Stimulated activated naive CD4-positive, alpha-beta T cell (primary cell): ENCODE data around the gene ATXN7L1.
"Not testable (repeated sequence)": the region's sequence is repeated elsewhere in the genome, so short reads cannot be mapped to it uniquely, and the experiment has no call there.

Experiments
- DNase-seq, 6 experiments: peaks; one replicate each; lab custom pipeline; 2025; lab: John Stamatoyannopoulos, UW

ATXN7L1 gene

DNA sequence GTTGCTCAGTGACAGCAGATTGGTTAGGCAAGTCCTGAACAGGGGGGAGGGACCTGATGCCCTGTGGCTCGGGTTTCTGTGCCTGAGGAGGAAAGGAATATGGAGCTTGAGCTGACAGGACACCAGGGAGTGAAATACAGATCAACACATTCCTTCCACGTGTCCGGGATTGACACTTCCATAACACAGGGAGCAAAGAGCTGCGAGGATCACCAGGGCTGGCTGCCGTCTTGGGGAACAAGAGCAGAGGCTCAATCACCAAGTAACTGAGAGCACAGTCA is 258.4 kb downstream of the ATXN7L1 start:
- DNase-seq = no peak

DNA sequence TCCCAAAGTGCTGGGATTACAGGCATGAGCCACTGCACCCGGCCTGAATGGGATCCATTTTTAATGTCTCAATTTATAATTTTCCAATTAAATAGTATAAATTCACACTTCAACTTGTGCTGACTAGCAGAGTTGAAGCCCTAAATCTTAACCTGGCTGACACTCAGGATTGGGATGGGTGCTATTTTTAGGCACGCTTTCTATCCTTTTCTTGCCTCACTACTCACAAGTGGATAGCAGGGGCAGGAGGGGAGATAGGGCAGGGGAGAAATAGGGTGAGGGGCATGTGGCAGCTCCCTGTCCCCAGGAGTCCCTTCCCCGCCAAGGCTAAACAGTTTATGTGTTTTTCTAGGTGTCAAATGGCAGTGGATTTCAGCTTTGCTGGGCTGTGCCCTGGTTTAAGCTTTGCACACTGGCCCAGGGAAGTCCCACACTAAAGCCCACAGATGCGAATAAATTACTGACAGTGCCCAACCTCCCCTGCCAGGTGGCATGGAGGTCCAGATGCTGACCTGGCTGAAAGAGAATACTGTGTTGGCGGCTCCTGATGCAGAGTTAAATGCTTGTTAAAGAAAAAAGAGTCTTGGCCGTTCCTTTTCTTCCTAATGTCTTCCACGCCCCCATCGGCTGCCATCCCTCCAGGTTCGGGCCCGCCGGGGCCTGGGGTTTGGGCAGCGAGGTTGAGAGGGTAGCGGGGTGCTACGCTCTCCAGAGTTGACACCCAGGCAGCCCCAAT is 259.0 kb downstream of the ATXN7L1 start:
- DNase-seq = no peak

DNA sequence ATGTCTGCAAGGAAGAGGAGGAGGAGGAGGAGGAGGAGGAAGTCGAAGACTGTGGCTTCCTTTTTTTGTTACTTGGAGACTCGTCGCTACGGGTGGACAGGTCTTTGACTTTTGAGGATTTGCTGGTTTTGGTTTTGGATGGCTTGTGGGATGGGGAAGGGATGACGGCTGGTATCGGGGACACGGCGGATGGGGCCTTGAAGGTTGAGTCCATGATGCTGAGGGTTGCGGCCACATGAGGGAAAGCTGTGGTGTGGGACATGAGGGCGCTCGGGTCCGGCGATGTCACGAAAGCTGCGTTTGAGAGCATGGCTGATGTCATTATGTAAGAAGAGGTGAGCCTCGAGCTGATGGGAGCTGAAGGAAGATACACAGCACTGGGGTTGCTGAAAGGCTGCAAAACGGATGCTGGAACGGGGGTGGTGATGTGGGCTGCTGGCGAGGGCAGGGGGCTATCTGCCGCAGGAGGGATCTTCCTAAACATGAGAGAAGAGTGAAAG is 262.0 kb downstream of the ATXN7L1 start:
- DNase-seq = no peak

DNA sequence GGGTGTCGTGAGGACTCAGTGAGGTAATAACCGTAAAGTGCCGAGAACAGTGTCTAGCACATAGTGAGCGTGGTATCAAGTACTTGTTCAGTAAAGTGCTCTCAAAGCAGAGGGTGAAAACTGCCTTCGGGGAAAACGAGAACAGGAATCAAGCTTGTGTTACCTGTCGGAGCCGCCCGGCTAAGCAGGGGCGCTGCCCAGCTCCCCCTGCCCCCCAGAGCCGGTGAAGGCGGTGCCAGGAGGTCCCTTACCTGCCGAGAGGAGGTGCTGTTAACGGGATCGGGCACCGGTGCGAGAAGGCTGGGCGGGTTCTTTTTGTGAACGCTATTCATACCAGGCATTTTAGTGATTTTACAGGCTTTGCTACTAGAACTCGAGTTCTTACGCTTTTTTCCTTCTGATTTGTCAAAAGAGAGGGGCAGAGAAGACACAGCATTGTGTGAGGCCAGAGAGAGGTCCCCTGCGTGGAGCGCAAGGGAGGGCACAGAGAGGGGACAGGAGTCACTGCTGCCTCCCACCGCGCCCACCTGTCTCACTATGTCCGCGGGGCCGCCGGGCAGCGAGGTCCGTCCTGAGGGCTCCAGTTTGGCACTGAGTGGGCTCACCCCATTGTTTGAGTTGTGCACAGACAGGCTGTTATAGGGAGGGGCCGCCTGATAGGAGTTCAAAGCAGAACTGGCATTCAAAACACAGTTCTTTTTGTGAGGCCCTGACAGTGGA is 262.6 kb downstream of the ATXN7L1 start:
- DNase-seq = no peak

DNA sequence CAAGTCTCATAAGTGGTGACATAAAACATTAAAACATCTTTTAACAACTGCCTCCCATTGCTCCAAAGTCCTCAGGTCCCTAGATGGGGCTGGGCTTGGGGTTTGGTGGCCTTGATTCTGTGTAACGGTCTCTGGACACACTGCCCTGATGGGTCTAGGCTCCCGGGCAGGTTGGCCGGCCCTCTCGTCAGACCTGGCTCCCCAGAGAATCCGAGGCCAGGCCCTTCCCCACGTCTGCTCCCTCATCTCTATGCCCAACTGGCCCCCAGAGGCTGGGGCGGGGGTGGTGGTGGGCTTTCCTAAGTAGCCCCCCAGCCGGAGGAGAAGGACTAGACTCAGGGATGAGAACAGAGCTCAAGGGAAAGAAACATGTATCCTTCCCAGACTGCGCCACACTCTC is 263.6 kb downstream of the ATXN7L1 start:
- DNase-seq = no peak

DNA sequence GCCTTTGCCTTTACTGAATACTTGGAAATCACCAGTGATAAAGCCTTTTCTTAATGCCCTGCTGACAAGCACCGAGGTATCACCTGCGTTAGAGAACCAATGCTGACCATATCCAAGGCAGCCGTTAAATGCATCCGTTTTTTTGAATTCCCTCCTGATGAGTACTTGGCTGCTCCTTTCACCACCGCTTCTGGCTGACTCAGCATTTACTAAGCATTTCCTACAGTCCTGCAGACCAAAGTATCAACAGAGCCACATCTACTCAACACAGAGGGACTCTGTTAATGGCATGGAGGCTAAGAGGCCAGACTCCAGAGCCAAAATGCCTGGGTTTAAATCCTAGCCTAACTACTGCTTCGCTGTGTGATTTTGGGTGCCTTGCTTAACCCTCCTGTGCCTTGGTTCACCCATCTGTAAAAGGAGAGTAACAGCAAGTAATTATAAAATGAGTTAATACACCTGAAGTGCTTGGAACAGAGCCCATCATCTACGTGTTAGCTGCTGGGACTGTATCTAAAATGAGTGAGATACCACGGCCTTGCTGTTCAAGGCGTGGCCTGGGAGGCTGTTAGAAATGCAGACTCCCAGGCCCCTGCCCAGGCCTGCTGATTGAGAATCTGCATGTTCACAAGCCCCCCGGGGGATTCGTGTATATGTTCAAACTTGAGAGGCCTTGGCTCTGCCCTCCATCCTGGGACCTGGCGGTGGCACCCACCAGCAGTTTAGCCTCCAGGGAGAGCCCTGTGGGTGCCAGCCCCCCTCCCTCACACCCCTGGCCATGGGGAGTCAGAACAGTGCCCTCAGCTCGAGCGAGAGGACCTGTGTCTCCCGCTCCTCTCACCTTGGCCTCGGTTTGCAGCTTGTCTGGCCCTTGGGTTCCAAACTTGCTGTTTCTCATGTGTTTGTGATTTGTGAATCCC is 264.3 kb downstream of the ATXN7L1 start:
- DNase-seq = no peak

DNA sequence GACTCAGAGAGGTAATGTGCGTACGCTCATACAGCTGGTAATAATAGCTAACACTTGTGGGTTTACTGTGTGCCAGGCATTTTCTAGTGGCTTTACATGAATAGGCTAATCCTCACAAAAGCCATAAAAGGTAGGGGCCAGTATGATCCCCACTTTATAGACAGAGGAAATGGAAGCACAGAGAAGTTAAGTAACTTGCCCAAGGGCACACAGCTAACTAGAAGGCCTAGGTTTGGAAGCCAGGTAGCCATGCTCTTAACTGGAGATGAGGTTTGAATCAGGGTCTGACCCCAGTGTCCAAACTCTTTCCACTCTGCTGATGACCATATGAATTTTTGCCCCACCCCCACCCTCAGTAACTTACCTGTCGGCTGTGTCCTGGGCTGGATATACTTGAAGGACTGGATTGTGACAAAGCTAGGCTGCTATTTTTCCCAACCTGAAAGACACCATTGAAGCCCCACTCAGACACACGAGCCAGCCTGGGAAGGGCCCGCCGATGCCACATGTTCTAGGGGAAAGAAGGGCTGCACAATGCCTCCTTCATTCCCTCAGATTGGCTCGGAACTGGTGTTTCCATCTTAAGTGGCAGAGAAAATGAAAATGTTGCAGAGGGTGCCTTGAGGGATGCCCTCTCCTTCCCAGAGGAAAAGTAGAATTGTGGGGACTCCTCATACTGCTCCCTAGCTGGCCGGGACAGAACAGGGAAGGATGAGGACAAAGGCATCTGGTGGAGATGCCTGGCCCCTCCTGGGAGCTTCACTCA is 266.1 kb downstream of the ATXN7L1 start:
- no peak for DNase-seq

DNA sequence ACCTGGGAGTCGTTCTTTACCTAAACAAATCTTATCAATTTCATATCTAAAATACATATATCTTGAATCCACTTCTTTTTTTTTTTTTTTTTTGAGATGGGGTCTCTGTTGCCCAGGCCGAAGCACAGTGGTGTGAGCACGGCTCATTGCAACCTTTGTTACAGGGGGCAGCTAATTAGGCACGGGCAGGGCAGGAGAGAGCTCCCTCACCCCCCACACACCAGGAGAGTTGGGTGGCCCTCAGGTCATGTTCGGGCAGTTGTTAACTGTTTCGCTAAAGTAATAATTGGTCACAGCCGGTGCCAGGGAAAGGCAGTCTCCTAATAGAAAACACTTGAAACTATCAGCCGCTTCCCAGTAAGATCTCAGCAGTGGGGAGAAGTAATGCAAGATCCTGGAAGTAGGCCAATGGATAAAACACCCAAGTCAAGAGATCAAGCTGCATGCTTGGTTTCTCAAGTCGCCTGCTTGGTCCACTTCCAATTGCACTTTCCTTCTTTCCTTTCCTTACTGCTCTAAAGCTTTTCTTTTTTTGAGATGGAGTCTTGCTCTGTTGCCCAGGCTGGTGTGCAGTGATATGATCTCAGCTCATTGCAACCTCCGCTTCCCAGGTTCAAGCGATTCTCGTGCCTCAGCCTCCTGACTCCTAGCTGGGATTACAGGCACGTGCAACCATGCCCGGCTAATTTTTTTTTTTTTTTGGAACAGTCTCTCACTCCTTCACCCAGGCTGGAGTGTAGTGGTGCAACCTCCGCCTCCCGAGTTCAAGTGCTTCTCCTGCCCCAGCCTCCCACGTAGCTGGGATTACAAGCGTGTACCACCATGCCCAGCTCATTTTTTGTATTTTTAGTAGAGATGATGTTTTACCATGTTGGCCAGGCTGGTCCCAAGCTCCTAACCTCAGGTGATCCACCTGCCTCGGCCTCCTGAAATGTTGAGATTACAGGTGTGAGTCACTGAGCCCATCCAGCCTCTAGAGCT is 273.8 kb downstream of the ATXN7L1 start:
- DNase-seq = no peak

DNA sequence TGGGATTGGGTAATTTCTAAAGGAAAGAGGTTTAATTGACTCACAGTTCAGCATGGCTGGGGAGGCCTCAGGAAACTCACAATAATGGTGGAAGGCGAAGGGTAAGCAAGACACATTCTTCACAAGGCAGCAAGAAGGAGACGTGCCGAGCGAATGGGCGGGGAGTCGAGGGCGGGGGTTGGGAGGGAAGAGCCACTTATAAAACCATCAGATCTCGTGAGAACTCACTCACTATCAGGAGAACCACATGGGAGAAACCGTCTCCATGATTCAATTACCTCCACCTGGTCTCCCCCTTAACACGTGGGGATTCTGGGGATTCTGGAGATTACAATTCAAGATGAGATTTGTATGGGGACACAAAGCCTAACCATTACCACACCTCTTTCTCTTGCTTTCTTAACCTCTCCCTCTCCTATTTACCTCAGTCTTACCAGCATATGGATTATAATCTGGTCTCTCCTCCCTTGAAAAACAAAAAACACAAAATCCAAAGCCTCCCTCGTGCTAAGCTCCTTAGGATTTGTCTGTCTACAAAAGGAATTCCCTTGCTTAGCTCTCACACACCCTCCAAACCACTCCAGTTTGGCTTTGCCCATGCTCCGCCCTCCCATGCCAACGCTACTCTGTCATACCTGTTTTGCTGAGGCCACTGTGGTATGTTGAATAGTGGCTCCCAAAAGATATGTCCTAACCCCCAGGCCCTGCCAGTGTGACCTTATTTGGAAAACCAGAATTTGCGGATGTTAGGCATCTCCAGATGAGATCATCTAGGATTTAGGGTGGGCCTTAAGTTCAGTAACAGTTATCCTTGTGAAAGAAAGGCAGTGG is 275.5 kb downstream of the ATXN7L1 start:
- DNase-seq = no peak

DNA sequence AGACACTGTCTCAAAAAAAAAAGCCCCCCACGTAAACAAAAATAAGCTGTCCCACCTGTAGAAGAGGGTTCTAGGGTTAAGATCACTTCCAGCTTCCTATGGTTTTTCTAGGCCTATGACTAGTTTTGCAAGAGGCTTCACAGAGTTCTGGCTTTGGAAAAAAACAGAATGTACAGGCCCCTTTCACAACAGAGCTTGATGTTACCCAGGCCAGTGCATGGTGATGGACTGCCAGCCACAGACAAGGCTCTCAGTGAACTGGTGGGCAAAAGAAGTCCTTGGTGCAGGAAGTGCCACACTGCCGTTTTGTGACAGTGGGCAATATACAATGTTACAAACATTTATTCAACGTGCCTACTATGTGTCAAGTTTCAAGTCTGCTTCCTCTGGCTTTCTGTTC is 276.8 kb downstream of the ATXN7L1 start:
- no peak for DNase-seq

DNA sequence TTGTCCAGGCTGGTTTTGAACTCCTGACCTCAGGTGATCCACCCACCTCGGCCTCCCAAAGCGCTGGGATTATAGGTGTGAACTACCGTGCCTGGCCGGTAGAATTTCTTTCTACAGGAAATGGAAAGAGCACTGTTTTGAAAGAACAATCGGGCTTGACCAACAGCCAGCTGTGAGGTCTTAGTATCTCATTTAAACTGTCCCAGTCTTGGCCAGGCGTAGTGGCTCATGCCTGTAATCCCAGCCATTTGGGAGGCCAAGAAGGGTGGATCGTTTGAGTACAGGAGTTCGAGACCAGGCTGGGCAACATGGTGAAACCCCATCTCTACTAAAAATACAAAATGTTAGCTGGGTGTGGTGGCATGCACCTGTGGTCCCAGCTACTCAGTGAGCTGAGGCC is 277.3 kb downstream of the ATXN7L1 start:
- DNase-seq = not testable (repeated sequence)

DNA sequence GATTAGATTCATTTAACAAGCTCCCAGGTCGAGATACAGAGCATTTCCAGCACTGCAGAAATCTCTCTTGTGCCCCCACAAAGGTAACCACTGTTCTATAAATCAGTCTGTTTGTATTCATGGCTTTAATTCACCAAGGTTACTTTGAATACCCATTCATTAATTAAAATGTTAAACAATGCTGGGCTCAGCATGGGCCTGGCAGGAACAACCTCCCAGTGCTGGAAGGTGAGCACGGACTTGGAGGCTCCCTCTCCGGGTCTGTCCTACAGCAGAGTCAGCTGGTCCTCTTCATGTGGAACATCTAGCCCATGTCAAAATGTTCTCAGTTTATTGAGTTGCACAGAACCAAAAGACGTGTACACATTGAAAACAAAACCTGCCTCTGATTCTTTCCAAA is 279.5 kb downstream of the ATXN7L1 start:
- DNase-seq = no peak

DNA sequence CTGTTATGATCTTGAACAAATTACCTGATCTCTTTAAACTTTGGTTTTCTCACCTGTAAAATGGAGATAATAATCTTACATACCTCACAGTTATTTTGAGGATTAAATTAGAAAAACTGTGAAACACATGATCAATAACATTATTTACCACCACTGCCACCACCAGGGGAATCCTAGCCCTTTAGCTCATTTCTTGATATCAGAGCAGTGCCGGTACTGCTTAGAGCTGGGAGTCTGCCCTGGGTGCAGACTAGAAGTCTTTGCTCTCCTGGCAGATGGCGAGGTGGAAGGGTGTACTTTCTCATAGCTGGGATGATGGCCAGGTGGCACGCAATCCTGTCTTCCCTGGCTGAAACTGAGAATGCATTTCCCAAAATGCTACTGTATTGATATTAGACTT is 282.4 kb downstream of the ATXN7L1 start:
- DNase-seq = no peak

DNA sequence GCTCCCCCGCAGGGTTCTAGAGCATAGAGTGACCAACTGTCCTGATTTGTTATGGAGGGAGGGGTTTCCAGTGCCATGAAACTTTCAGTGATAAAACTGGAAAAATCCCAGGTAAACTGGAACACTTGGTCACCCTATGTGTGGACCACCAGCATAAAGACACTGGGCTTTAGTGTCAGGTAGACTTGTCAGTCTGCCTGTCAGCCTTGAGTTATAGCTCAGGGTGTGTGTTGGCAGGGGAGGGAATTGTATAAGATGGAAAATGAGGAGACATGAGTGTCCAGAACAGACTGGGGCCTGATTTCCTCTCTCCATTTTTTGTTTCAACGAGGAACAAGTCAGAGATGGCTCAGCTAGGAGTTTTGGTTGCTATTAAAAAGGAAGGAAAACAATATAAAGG is 284.9 kb downstream of the ATXN7L1 start:
- no peak for DNase-seq

DNA sequence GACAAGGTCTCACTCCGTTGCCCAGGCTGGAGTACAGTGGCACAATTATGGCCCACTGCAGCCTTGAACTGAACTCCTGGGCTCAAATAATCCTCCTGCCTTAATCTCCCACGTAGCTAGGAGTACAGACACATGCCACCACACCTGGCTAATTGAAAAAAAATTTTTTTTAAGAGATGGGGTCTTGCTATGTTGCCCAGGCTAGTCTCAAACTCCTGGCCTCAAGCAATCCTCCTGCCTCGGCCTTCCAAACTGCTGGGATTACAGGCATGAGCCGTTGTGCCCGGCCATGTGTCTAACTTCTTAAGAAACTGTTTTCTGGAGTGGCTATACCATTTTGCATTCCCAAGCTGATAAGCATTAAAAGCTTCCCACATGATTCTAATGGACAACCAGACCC is 285.6 kb downstream of the ATXN7L1 start:
- DNase-seq = no peak

DNA sequence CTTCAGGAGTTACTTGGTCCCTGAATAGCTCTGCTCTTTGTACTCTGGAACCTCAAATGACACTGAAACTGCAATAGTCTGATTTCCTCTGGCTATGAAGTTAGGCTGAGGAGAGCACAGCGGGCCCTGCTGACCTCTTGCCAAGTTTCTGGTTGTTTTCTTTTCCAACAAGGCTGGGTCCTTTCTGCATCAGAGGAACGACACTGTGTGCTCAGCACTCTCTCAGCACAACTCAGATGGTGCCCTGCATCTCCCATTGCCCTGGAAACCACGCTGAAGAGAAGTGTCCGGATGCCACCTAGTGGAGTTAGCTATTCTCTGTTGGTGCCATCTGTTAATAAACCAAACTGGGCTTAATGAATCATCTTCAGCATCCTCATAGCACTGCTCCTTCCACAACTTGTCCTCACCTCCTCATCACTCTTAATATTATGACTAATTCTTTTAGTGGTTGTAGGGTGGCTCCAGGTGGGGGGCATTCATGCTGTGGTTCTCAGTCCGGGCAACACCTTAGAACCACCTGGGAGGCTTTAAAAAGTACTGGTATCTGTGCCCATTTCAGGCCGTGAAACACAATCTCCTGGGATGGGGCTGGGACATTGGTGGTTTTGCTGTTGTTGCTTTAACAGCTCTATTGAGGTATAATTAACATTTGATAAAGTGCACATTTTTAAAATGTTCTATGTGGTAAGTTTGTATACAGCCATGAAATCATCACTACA is 286.9 kb downstream of the ATXN7L1 start:
- peak in 3 of 6 experiments; percentile 23 to 53 (median 33) for DNase-seq

DNA sequence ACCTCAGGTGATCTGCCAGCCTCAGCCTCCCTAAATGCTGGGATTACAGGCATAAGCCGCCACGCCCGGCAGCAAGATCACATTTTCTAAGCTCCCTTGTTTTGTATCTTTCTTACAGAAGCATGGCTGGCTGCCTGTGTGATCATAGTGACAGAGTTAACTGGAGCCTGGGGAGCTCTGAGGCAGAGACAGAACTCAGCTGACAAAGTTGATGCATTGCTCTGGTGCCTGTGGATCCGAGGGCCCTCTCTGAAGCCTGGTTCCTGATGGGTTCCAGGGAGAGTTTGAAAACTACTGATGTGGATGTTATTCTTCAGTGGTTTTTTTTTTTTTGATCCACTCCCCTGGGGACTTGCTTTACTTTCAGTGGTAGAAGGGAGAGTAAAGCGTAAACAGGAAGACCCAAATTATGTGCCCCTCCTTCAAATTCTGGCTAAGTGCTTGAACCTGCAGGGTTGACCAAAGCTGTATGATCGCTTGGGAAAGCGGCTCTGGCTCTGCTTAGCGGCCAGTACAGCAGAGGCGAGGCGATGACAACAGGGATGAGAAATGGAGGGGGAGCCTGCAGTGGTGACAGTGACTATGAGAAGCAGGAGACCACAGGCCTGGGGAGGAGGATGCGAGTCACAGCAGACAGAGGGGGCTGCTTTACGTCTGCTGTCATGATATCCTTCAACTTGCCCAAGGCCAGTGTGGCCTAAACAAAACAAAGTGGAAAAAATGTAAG is 288.3 kb downstream of the ATXN7L1 start:
- no peak for DNase-seq

DNA sequence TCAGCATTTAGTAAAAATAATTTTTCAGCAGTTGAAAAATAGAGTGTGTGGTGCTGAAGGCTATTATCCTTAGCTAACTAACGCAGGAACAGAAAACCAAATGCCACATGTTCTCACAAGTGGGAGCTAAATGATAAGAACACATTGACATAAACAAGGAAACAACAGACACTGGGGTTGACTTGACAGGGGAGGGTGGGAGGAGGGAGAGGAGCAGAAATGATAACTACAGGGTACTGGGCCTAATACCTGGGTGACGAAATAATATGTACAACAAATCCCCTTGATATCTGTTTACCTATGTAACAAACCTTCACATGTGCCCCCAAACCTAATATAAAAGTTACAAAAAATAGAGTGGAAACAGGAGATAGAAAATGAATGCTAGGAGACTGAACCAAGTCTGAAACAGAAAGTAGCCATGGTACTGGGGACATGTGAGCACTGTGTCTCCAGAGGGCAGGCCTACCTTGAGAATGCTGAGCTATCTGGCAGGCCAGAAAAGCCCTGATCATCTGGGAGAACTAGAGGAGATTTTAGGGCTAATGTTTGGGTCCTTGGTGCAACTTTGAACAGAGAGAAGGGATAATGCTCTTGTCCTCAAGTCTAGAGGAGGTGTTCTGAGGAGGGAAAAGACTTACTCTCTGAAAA is 290.4 kb downstream of the ATXN7L1 start:
- DNase-seq = no peak
